CD4-positive, alpha-beta T cell treated with Interferon alpha-2 for 1 hour (primary cell): ENCODE results near the gene ALDH1L2.
"Not testable (repeated sequence)": the region's sequence is repeated elsewhere in the genome, so short reads cannot be mapped to it uniquely, and the experiment has no call there.

Source experiments
- DNase-seq, 2 donors: peaks; one replicate each; pipeline ENCODE4 v3.0.0-alpha.2; 2020 to 2022

Gene ALDH1L2

GRCh38 chr12:105084251-105085250 is at the start of gene ALDH1L2:
TSS of gene ALDH1L2 (minus strand) at chr12:105084458. CDS start at chr12:105084436, 22 bp downstream.
- DNase-seq: peak; percentile 56 to 65

- DNase-seq: no peak
These were observed 36.3 kb upstream of the ALDH1L2 start for GRCh38 chr12:105120551-105120950.

DNA sequence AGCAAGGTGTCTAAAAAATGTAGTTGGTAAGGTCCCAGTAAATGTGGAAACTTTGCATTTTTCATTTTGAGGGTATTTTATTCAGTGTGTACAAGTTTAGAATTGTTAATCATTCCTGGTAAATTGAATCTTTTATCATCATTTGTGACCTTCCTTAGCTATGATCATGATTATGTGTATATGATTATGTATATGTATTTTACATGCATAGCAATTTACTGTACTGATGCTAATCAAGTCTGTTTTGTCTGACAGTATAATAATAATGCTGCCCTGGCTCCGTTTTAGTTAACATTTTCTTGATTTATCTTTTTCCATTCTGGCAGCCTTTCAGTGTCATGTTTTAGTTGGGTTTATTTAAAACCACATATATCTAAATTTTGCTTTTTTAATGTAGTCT is 32.7 kb upstream of the ALDH1L2 start:
- no peak for DNase-seq

GRCh38 chr12:105113094-105113493 is 28.8 kb upstream of the ALDH1L2 start:
- no peak for DNase-seq

- DNase-seq: no peak
These were observed 26.6 kb upstream of the ALDH1L2 start for GRCh38 chr12:105110851-105111250.

GRCh38 chr12:105109465-105110212 is 25.4 kb upstream of the ALDH1L2 start:
- no peak for DNase-seq

- DNase-seq: peak; percentile 90 to 92
These were observed 23.5 kb upstream of the ALDH1L2 start, which contains the start of gene WASHC4 for GRCh38 chr12:105107494-105108371. TSS of gene WASHC4 (plus strand) at chr12:105107731. CDS start at chr12:105107801, 70 bp downstream.

- DNase-seq: no peak
These were observed 22.9 kb upstream of the ALDH1L2 start for GRCh38 chr12:105107171-105107493.

- DNase-seq: no peak
These were observed 22.4 kb upstream of the ALDH1L2 start for GRCh38 chr12:105106621-105107020.

GRCh38 chr12:105104762-105105161 is 20.5 kb upstream of the ALDH1L2 start:
- DNase-seq: no peak

DNA sequence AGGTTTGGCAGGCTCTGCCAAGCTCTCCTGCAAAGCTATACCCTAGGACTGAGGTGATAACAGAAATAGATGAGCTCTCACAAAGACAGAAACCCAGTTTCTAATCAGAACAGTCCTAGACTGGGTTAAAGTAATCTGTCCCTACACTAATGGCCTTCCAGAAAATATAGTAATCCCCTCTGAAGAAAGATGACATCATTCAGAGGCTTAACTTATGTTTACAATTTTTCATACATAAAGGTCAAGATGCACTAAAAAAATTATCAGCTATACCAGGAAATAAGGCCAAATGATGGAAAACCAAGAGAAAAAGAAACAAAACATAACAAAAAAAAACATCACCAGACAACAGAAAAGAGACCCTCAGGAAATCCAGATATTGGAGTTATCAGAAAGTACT is 18.4 kb upstream of the ALDH1L2 start:
- DNase-seq: no peak

DNA sequence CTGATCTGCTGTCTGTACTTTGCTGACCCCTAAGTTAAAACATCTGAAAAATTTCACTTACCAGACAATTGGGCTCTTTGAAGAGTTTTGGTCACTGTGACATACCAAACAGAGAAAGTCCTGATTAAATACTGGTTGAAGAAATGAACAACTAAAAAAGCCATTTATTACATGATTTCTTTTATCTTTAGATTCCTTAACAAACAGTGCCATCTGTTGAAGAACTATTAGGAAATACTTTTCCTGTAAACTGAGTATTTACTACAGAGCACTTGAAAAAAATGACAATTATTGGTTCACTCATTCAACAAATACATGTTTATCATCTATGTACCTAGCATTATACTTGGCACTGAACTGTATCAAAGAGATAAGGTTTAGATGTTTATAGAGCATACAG is 16.7 kb upstream of the ALDH1L2 start:
- DNase-seq: no peak

- DNase-seq: no peak
These were observed 16.1 kb upstream of the ALDH1L2 start for GRCh38 chr12:105100207-105100985.

DNA sequence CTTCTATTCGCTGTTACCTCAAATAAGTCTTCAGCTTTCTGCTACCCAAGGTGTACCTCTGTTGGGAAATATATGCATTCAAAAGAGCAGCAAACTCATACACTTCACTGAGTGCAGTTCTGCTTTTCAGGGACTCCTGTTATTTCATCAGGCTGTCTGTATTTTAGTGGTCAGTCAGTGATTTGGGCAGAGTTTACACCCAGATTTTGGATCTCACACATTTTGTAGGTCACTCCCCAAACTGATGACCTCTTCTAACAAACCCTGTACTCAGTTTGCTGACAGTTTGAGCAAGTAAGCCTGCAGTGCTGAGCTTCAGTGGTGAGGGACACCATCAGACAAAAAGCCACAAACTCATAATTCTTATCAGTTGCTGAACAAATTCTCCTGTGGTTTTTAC is 15.1 kb upstream of the ALDH1L2 start:
- no peak for DNase-seq

GRCh38 chr12:105095338-105095737 is 11.1 kb upstream of the ALDH1L2 start:
- not testable (repeated sequence) for DNase-seq

GRCh38 chr12:105092336-105092735 is 8.1 kb upstream of the ALDH1L2 start:
- DNase-seq: no peak

DNA sequence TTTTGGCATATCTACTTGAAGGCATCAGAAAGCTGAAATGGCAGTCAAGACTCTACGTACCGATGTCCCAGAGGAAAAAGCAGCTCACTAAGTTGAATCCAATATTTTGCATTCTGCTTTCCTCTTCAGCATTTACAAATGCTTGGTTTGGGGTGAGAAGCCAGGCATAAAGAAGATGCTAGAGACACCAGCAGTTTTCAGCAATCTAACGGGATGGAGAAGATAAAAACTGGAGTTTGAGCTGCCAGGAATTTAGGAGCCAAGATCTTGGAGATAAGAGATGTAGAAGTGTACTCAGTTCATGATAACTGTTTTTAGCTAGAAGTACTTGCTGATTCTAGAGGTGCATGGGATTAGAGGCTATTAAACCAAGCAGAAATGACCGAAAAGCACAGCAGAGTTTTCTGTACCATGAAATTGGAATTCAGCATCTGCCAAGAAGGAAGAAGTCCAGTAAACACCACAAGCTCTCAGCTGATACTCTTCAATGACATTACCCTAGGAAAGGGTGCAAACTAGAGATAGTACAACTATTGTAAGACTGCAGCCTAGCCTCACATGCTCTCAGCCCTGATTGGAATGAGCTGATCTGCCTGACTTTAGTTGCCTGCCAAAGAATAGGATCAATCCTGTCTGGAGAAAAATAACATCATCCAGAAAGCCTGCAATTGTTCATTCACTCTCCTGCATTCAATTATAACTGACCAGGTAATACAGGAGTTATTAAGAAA is 7.4 kb upstream of the ALDH1L2 start:
- no peak for DNase-seq

- DNase-seq: no peak
These were observed 6.1 kb upstream of the ALDH1L2 start for GRCh38 chr12:105090361-105090760.

DNA sequence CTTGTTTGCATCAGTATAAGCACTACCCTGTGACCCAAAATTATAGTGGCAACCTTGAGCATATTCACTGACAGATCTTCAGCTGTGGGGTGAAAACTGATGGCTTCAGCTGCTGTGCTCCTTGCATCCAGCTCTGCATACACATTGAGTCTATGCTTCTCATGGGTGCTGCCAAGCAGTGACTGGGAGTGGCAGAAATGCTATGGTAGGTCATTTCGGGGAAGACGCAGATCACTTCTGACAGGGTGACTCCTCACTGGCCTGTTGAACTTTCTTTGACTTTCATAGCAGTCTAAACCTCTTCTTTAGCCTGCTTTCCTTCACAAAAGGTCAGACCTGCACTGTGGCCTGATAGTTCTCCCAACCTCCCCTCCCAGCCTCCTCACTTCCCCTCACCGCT is 5.6 kb upstream of the ALDH1L2 start:
- DNase-seq: no peak

DNA sequence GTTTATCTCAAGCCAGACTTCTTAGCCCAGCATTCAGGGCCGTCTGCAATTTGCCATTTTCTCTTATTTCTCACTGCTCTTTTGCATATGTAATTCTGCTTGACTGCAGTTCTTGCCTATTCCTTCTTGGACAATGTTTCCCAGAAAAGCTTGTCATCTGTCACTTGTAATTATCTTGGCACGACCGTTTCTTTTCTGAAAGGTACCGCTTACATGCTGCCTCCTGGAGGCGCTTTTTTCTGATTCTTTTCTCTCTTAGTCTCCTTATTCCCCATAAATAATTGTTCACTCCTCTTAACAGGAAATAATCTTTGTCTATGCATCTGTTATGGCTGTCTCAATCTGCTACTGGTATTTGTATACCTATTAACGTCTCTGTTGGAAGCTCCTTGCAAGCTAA is 1.2 kb upstream of the ALDH1L2 start:
- DNase-seq: no peak

GRCh38 chr12:105083551-105084105 is 630 bp downstream of the ALDH1L2 start:
- DNase-seq: peak in 1 of 2 donors; percentile 3
